Activated CD4-positive, alpha-beta T cell treated with anti-CD3 and anti-CD28 coated beads, Interleukin-2, amount 50 U/mL, for 4 hours (primary cell): ENCODE results near the gene SSUH2.
A peak's percentile ranks its signal among the peaks of the same experiment; 100 is the strongest.
"Not testable (repeated sequence)": the region's sequence is repeated elsewhere in the genome, so short reads cannot be mapped to it uniquely, and the experiment has no call there.

Experiments
- DNase-seq, 2 experiments: peaks; one replicate each; pipeline ENCODE4 v3.0.0-alpha.2; 2020

The SSUH2 gene, protein sequence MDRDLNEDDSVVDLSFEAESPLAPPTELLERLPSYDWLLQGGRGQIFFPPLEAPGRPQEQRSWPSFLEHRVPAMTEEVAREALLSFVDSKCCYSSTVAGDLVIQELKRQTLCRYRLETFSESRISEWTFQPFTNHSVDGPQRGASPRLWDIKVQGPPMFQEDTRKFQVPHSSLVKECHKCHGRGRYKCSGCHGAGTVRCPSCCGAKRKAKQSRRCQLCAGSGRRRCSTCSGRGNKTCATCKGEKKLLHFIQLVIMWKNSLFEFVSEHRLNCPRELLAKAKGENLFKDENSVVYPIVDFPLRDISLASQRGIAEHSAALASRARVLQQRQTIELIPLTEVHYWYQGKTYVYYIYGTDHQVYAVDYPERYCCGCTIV

DNA sequence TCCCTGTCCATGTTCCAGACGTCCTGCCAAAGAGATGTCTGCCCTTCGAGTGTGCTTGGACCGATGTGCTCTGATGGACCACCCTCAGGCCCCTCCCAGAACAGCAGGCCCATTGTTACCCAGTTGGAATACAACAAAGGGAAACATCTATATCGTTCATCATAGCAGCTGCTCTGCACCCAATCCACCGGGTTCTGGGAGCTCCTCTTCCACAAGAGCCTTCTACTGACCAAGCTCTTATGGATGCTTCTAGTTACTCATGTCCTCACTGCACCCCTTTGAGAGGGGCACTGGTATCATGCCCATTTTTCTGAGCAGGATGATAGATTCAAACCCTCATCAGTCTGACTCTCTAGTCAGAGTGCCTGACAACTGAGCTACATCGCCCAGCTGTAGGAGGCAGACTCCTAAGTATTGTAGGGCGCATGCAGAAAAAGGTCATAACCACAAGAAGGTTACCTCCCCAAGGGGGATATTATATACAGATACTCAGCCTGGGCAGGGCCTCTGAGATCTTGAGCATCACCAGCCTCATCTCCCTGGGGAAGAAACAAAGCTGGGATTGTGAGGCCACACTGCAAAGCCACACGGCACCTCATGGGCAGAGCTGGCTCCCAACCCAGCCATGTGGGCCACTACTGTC lies at the start of gene SSUH2:
Gene SSUH2, minus strand, starts transcription at position 51 of the 643 bp plus-strand sequence. Its CDS starts 40 bp downstream, at position 11.
- DNase-seq = no peak

DNA sequence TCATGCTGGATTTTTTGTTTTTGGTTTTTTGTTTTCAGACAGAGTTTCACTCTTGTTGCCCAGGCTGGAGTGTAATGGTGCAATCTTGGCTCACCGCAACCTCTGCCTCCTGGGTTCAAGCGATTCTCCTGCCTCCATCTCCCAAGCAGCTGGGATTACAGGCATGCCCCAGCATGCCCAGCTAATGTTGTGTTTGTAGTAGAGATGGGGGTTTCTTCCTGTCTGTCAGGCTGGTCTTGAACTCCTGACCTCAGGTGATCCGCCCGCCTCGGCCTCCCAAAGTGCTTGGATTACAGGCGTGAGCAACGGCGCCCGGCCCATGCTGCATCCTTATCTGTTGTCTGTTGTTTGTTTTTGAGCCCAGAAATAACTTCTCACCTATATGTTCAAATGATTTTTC lies 46.7 kb upstream of the SSUH2 start:
- DNase-seq = not testable (repeated sequence)

DNA sequence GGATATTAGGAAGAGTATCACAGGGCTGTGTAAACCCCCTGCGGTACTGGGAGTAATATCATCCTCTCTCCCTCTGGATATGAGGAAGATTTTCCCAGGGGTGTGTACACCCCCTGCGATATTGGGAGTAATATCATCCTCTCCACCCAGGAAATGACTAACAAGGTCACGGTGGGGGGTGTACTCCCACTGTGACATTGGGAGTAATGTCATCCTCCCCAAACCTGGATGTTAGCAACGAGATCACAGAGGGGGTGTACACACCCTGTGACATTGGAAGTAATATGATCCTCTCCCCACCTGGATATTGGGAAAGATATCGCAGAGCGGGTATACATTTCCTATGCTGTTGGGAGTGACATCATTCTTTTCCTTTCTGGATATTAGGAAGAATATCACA lies 40.4 kb upstream of the SSUH2 start:
- not testable (repeated sequence) for DNase-seq

DNA sequence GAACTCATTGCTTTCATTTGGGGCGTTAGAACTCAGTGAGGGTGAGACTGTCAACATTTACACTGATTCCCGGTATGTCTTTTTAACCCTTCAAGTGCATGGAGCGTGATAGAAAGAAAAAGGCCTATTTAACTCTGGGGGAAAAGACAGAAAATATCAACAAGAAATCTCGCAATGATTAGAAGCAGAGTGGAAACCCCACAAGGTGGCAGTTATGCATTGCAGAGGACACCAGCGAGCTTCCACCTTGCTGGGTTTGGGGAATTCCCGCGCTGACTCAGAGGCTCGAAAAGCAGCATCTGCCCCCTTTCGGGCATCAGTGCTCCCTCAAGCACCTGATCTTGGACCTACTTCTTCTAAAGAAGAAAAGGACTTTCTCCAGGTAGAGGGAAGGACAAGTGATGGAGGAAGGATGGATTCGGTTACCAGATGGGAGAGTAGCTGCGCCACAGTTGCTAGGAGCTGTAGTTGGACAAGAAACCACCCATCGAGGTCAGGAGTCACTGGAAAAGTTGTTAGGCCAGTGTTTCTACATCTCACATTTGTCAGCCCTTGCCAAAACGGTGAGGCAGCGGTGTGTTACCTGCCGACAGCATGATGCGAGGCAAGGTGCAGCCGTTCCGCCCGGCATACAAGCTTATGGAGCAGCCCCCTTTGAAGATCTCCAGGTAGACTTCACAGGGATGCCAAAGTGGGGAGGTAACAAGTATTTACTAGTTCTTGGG lies 38.4 kb upstream of the SSUH2 start:
- not testable (repeated sequence) for DNase-seq

DNA sequence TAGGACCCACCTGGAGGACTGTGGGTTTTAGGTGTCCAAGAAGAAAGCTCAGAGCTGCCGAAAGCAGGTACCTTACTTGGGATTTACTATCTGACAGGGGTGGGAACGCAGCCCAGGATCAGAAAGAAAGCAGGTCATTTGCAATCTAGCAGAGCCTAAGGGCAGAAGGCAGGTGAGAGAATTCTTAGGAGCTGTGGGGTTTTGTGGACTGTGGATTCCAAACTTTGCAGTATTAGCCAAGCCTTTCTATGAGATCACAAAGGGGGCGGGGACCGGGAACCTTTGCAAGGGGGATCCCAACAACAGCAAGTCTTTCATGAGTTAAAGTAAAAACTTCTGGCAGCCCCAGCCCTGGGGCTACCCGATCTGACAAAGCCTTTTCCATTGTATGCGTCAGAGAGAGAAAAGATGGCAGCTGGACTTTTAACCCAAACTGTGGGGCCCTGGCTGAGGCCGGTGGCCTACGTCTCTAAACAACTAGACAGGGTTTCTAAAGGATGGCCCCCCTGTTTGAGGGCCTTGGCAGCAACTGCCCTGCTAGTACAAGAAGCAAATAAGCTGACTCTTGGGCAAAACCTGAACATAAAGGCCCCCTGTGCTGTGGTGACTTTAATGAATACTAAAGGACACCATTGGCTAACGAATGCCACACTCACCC lies 37.4 kb upstream of the SSUH2 start:
- not testable (repeated sequence) for DNase-seq

DNA sequence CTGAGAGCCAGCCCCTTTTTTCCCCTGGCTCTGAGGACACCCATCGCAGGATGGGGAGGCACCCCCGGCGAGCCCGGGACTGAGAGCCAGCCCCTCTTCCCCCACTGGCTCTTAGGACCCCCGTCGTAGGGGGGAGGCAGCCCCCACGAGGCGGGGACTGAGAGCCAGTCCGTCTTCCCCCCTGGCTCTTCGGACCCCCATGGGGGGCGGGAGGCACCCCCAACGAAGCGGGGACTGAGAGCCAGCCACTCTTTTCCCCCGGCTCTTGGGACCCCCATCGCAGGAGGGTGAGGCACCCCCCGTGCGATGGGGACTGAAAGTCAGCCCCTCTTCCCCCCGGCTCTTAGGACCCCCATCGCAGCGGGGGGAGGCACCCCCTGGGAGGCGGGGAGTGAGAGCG lies 36.8 kb upstream of the SSUH2 start:
- DNase-seq = no peak

DNA sequence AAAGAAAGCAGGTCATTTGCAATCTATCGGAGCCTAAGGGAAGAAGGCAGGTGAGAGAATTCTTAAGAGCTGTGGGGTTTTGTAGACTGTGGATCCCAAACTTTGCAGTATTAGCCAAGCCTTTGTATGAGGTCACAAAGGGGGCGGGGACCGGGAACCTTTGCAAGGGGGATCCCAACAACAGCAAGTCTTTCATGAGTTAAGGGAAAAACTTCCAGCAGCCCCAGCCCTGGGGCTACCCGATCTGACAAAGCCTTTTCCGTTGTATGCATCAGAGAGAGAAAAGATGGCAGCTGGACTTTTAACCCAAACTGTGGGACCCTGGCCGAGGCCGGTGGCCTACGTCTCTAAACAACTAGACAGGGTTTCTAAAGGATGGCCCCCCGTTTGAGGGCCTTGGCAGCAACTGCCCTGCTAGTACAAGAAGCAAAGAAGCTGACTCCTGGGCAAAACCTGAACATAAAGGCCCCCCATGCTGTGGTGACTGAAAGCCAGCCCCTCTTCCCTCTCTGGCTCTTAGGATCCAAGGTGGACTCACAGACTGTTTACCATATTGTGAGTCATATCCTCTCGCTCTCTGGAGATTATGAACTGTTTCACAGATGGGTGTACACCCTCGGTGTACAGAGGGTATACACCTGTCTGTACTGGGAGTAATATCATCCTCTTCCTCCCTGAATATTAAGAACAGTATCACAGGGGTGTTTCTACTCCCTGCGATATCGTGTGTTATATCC lies 35.4 kb upstream of the SSUH2 start:
- DNase-seq = not testable (repeated sequence)

DNA sequence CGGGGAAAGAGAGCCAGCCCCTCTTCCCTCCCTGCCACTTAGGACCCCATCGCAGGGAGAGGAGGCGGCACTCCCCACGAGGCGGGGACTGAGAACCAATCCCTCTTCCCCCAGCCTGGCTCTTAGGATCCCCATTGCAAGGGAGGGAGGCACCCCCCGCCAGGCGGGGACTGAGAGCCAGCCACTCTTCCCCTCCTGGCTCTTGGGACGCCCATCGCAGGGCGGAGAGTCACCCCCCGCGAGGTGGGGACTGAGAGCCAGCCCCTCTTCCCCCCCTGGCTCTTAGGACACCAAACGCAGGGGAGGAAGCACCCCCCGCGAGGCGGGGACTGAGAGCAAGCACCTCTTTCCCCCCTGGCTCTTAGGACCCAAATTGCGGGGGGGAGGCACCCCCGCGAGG lies 34.2 kb upstream of the SSUH2 start:
- DNase-seq = no peak

DNA sequence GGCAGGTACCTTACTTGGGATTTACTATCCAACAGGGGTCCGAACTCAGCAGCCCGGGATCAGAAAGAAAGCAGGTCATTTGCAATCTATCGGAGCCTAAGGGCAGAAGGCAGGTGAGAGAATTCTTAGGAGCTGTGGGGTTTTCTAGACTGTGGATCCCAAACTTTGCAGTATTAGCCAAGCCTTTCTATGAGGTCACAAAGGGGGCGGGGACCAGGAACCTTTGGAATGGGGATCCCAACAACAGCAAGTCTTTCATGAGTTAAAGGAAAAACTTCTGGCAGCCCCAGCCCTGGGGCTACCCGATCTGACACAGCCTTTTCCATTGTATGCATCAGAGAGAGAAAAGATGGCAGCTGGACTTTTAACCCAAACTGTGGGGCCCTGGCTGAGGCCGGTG lies 32.7 kb upstream of the SSUH2 start:
- DNase-seq = not testable (repeated sequence)

DNA sequence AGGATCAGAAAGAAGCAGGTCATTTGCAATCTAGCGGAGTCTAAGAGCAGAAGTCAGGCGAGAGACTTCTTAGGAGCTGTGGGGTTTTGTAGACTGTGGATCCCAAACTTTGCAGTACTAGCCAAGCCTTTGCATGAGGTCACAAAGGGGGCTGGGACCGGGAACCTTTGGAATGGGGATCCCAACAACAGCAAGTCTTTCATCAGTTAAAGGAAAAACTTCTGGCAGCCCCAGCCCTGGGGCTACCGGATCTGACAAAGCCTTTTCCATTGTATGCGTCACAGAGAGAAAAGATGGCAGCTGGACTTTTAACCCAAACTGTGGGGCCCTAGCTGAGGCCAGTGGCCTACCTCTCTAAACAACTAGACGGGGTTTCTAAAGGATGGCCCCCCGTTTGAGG lies 31.0 kb upstream of the SSUH2 start:
- not testable (repeated sequence) for DNase-seq

DNA sequence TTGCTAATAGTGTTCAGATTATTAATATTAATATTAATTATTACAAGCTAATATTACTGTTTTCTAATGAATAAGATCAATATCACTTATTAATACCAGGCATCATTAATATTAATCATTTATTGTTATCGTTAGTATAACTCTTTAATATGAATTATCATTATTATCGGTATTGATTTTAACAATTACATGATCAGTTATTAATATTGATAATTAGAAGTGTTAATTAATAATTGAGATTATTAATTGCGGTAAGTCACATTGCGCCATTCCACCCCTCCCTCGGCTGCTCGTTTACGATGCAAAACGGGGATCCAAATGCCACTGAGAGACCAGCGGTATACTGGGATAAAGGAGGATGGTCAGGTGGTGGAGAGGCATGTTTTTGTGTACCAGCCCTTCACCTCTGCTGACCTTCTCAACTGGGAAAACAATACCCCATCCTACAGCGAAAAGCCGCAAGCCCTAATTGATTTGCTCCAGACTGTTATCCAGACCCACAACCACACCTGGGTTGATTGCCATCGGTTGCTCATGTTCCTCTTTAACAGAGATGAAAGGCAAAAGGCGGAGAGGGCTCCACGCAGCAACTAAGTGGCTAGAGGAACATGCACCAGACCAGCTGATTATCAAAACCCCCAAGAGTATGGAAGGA lies 28.6 kb upstream of the SSUH2 start:
- no peak for DNase-seq

DNA sequence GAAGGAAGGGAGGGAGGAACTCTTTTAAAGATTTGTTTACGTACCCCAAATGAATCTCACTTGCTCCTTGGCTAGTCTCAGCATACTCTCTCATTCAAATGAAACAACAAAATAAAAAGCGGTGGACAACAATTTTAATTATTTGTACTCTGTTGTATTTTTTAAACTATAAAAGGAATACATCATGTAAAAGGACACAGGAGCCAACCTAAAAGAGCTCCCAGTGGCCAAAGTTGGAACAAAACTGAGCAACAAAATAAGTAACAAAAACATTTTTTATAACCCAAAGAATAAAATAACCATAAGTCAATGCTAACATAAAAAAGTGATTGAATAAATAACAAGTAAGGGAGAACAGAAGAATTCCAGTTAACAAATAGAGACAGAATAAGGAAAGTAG lies 24.4 kb upstream of the SSUH2 start:
- DNase-seq = no peak

DNA sequence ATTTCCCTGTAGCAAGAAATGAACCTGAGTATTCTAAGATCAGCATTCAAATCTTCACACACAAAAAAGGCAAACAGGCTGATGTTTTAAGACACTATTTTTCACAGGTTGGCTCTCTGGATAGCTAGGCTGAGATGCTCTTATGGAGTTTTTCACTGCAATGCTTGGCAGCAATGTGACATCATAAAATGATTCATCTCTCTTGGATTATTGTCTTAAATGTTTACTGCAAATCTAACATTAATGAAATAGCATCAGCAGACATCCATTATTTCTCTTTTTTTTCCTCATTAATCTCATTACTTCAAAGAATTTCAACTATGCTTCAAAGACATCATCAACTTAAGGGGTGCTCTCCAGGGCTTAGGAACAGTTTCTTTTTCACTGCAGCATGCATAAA lies 23.6 kb upstream of the SSUH2 start:
- DNase-seq = no peak

DNA sequence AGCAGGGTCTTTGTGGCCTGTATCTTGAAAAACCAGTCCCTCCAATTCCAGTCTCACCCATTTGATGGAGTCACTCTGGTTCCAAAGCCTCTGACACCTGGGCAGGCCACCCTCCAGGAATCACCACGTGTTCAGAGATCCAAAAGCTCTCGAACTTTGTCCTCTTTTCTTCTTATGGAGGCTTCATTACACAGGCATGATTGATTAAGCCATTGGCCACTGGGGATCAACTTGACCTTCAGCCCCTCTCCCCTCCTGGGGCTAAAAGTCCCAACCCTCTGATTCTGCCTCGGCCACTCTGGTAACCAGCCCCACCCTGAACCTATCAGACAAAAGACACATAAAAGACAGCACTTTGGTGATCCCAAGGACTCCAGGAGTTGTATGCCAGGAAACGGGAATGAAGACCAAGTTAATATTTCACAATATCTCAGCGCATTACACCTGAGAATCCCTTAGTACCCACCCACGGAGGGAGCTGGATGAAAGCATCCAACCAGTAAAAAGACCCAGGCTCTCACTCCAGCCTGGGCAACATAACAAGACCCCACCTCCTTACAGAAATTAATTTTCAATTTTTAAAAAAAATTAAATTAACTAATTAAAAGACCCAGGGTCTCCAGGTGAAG lies 23.0 kb upstream of the SSUH2 start:
- DNase-seq = no peak

DNA sequence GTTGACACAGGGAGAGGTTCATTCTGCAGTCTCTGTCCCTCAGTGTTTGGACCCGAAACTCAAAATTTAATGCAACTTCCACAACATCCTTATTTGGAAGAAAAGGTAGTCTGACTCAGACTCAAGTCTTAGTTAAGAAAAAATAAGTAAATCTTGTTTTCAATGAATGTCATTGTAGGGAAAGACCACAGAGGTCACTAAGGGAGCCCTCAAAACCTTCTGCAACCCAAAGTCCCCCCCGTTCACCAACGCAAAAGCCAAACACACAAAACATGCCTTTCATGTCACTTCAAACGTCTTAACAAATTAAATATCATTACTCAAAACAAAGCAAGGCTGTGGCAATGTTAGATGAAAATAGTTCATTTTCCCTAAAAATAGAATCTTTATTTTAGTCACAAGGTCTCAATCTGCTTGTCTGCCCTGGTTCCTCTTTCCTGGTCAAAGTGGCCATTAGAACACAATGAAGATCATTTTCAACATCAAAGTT lies 20.9 kb upstream of the SSUH2 start:
- DNase-seq = no peak

DNA sequence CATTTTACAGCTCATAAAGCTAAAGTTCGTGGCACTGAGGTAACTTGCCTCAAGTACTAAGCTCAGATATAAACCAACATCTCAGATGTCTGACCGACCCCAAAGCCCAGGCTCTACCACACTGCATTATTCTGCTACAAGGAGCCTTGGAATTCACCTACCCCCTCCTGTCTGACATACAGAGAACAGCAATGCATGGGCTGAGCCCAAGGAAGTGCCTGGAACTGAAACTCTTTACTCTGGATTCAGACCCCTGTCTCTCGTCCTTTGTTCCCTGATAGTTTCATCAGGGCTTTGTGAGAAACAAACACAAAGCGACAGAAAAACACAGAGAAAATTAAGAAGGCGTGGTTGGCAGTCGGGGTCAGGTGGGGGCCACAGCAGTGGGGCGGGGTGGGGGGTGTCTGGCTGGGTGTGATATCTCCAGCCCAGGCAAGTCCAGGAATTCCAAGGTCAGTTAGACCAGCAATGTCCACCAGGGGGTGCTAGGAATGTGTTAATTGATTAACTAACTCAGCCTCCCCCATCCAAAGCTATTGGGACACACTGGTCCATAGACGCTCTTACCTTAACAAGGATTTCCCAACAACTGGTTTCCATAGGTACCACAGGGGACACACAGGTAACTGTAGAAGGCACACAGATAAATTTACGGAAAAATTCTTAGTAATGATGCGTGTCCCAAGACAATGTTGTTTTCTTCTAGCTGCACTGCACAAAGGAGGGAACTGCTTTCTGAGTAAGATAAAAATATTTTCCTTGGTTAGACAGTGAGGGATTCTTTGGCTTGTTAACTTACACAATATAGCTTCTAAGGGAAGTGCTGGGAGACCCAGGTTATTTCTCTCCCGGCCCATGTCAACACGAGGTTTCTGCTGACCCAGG lies 18.8 kb upstream of the SSUH2 start:
- DNase-seq = peak in 1 of 2 experiments; percentile 3

DNA sequence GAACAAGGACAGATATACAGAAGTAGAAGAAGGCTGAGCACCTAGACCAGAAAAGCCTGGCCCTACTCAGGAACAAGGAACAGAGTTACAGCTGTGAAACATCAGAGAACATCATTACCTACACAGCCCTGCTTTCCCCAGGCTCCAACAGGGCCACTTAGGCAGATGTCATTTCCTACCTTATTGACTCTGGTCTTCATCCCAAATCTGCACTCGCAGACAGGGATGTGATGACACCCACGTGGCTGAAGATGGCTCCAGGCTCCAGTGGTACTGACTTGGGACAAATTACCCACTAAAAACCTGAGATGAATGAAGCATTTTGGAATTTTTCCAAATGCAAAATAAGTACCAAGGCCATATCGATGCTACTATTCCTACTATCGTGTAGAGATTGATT lies 18.0 kb upstream of the SSUH2 start:
- DNase-seq = no peak

DNA sequence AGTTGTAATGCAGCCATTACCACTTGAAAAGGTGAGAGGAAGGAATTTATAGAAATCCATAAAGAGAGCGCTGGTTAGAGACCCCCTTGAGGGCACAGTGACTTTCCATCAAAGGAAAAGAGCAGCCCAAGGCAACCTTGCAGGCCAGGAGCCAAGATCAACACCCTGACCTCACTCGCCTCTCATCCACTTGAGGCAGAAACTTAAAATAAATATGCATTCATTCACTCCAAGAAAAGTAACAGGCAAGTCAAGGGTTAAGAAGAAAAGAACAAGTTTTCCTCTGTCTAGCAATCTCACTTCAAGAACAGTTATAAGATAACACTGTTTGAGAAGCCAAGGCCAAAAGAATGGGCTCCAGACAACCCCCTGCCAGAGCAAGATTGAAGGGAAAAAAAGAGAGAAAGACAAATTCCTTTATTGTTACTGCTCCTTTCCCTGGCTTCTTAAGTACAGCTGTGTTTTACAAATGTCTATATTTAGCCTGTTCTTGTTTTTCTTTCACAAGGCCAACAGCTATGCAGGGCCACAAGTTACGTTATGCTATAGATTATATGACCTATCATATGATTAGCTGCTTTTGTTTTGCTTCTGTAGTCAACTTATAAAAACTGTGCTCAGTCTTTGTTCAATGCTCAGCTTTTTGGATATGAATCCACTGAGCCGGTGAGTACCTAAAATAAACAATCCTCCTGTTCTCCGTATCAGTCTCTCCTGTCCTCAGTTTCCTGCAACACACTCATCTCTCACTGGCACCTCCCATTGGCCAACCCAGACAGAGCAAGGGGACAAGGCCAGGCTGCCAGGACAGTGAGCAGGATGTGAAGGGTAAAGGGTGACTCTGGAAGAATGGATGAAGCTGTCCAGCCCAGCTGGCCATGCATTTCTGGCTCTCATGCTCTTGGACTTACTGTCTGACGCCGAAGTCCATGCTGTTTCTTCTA lies 15.8 kb upstream of the SSUH2 start:
- DNase-seq = no peak

DNA sequence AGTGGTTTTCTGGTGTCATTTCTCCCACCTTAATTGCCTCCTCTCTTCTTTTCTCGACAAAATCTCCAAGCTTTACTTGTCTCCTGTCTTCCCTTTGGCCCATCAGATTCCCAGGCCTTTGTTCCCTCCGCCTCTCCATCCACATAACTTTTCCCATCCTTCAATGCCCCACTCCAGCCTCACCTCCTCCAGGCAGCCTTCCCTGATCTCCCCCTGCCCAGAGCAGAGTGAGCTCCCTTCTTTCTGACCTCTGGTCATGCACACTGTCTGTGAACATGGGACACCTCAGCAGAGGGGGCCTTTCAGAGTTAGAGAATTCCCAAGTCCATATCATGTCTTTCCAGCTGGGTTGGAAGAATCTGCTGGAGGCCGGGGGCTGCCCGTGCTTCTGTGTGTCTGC lies 14.6 kb upstream of the SSUH2 start:
- no peak for DNase-seq
